DMS79 treated with DMSO at 0.1 percent for 48 hours (cell line): Measurements from ENCODE around the gene DNAJA2.
A peak's percentile ranks its signal among the peaks of the same experiment; 100 is the strongest.

Experiments
- DNase-seq: peaks from one replicate; lab custom pipeline; 2025; lab: John Stamatoyannopoulos, UW

The DNAJA2 gene

DNA sequence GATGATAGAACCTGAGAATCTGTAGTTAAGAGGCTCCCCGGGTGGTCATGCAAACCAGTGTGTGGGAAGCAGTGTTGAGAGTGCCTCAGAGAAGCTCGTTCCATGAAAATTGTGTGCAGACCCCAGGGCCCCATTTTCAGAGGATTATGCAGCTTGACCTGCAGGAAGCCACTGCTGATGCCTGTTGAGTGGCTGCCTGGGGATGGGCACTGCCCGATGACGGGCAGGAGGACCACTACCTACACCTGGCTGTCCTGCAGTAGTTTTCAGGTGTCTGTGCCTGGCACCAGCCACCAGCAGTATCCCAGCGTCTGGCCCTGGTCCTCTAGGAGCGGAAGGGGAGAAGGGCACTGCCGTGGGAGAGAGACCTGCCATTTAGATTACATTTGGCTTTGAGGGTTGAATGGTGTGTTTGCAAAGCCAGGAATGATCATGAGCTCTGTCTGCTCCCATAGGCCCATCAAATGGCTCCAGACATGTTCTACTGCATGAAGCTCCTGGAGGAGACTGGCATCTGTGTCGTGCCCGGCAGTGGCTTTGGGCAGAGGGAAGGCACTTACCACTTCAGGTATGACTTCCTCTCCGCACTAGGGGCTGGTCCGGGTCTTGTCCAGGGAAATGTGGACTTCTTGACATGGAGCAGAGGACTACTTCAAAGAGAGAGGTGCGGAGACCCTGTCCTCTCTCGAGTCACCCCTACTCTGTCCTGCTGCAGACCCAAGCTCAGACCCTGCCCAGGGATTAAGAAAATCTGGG lies 46.8 kb downstream of the DNAJA2 start:
- no peak for DNase-seq

DNA sequence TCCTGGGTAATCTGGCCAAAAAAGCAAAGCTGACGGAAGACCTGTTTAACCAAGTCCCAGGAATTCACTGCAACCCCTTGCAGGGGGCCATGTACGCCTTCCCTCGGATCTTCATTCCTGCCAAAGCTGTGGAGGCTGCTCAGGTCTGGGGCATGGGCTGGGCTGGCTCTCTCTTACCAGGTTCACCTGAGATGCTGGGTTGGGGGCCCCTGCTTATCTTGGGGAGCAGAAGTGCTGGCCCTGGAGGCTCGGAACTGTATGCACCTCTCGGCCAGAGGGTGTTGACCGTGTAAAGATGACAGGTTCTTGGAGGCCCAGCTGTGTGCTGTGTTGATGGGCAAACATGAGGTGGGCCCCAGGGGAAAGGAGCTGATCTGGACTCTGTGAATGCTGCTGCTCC lies 49.1 kb downstream of the DNAJA2 start:
- no peak for DNase-seq

DNA sequence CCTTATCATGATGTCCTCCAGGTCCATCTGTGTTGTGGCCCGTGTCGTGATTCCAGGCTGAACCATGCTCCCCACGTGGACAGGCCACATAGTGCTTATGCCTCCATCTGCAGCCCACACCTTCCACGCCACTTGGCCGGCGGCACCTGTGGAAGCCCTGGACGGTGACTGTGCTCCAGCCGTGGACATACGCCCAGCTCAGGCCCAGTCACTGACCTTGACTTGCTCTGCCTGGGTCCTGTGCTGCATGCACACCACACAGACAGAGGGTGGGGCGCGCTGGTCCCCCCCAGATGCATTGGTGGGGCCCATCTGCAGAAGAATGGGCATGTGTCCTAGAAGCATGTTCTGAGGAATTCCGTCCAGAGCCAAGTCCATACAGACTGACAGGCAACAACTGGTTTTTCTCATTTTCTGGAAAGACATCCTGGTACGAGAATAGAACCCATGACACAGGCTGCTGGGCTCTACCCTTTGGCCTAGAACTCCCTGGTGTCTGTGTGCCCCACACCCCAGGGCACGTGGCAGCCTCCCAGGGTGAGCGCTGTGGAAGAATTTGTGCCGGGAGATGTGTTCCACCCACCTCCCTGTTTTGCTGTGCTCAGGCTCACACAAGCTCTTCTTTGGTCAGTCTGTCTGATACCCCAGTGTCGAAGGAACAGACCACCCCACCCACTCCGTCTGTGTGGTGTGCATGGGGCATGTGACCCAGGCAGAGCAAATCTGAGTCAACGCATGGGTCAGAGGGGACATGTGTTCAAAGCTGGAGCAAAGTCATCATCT lies 49.8 kb downstream of the DNAJA2 start:
- DNase-seq = no peak

DNA sequence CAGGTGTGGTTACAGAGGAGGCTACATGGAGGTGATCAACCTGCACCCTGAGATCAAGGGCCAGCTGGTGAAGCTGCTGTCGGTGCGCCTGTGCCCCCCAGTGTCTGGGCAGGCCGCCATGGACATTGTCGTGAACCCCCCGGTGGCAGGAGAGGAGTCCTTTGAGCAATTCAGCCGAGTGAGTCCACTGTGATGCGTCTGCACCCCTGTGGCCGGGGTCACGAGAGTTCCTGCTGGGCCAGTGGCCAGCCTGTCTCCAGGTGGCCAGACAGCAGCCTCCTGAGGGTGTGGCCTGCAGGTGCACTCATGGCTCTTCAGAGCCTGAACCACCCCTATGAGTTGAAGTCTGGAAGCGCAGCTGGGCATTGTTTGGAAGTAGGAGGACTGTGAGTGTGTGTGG lies 51.2 kb downstream of the DNAJA2 start:
- DNase-seq = no peak

DNA sequence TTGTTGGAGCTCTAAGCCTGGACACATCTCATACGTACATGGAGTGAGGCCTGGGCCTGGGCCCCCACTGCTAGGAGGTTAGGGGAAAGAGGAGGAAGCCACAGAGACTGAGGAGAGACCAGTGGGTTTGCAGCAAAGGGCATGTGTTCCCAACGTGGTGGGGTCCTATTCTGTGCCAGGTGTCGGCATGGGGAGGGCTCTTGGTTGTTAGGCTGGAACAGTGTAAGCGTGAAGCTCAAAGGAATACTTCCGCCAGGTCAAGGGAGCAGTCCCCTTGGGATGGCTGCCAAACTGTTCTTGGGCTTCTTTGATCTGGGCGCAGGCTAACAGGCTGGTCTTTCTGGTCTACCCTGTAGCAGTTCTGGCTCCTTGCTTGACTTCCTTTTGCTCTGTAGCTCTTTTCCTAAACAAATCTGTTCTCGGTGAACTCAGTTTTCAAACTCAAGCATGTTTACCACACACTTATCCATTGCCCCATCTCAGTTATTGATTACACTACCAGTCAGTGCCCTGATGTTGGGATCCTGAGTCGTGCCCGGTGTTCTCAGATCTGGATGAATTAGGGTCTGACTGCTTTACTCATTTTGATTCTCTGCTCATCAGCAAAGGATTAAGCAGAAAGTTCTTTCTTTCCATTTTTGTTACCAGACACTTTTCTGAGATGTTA lies 52.9 kb downstream of the DNAJA2 start:
- no peak for DNase-seq

DNA sequence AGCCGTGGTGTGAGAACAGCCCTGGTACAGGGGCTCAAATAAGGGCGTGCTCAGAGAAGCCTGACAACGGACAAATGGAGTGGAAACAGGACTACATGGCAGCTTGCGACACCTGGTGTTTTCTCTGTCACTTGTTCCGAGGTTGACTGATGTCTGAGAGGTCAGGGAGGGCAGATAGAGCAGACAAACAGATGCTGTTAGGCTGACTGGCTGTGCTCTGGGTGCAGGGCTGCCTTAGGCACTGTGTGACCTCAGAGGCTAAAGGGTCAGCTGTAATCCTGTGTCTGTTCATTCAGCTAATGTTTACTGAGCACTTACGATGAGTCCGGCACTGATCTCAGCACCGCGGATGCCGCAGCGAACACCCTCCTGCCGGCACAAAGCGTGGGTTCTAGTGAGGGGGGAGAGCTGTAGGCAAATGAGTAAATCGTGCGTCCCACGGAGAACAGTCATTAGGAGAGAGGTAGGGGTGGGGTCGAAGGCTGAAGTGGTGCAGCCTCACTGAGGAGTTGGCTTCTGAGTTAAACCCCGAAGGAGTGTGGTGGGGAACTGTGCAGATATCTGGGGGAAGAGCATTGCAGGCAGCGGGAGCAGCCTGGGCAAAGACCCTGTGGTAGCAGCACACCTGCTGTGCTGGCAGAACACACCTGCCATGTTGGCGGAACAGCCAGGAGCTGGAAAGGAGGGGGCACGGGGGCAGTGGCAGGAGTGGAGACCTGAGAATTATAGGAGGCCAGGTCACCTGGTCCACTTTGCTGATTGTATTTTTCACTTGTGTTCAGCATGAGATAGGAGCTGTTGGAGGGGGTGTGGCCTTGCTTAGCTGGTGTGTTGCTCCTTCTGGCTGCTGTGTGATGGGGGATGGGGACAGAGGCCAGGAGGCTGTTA lies 54.3 kb downstream of the DNAJA2 start:
- no peak for DNase-seq

DNA sequence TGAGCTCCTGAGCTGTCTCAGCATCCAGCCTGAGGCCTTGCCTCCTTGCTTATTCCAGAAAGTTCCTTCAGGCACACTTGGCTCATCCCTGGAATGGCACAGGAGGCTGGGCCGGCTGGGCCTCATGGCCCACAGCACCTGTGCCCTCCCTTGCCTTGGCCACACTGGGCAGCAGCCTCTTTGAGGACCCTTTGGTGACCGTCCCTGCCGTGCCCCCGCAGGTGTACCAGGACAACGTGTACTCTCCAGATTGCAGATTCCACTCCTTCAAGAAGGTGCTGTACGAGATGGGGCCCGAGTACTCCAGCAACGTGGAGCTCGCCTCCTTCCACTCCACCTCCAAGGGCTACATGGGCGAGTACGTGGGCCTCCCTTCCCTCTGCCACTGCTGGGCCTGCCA lies 55.1 kb downstream of the DNAJA2 start:
- no peak for DNase-seq

DNA sequence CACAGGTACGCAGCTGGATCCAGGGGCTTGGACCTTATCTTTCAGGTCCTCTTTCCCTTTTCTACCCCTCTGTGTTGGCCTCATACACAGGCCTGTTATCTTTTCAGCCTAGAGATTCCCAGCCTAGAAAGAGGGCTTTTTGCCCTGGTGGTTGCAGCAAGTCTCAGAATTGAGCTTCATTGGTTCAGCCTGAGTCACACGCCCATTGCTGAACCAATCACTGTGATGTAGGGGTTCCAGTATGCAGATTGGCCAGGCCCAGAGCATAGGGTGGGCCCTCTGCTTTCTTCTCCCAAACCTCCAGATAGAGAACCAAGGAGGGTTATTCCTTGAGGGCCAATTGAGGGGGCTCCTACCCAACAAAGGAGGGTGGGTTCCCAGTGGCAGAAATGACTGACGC lies 56.5 kb downstream of the DNAJA2 start:
- DNase-seq = no peak

DNA sequence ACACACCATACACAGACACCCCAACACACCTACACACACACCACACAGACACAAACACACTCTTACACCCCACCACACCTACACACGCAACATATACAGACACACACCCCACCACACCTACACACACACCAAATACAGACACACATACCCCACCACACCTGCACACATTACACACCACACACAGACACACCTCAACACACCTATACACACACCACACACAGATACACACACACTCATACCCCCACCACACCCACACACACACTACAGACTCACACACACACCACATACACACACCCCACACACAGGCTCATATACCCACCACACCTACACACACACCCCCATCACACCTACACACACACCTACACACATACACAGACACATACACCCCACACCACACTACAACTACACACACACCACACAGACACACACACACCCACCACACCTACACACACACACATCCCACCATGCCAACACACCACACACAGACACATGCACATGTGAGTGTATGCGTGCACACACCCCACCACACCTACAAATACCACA lies 57.9 kb downstream of the DNAJA2 start:
- DNase-seq = no peak

DNA sequence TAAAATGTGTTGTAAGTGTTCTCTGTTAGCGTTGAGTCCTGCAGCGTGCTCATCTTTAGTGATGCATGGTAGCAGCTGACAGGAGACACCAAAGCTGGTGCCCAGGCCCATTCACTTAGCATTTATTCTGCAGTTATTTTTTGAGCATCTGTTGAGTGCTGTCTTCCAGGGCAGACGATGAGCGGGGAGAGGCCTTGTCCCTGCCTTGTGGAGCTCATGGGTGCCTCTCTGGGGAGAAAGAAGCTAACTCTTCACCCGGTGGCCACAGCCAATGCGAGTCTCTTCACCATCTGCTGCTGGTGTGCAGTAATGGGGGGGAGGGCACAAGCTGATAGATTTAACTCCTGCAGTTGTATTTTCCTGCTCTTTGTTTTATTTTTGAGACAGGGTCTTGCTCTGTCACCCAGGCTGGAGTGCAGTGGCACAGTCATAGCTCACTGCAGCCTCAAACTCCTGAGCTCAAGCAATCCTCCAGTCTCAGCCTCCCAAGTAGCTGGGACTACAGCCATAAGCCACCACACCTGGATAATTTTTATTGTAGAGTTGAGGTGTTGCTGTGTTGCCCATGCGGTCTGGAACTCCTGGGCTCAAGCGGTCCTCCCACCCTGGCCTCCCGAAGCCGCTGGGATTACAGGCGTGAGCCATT lies 58.8 kb downstream of the DNAJA2 start:
- DNase-seq = no peak

DNA sequence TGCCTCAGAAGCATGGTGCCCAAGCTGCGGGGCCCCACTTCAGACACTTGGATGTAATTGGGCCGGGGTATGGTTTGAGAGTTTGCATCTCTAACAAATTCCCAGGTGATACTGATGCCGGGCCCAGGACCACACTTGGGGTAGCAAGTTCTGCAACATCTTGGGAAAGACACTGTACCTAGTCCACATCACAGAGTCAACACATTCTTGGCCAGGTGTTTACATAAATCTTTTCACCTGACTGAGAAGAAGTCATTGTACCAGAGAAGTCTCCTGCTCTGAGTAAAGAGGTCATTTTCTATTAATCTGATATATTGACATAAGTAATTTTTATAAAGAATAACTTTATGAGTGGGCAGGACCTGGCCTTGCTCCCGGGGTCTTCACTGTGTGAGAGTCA lies 61.8 kb downstream of the DNAJA2 start:
- no peak for DNase-seq

DNA sequence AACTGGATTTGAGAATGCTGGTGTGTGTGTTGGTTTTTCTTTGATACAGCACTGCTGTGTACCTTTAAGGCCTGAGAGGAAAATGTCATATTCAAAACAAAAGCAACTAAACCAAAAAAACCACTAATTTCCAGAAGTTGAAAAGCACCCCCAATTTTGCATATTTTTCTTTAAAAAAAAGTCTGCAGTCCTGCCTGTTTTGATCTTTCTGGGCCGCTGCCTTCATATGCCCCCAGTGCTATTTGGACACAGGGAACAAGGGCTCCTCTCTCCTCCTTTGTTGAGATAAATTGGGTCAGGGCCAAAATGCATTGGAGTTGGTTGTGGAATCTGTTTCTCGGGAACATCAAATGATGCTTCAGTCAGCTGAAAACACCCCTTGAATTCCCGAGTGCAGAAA lies 62.4 kb downstream of the DNAJA2 start:
- no peak for DNase-seq

DNA sequence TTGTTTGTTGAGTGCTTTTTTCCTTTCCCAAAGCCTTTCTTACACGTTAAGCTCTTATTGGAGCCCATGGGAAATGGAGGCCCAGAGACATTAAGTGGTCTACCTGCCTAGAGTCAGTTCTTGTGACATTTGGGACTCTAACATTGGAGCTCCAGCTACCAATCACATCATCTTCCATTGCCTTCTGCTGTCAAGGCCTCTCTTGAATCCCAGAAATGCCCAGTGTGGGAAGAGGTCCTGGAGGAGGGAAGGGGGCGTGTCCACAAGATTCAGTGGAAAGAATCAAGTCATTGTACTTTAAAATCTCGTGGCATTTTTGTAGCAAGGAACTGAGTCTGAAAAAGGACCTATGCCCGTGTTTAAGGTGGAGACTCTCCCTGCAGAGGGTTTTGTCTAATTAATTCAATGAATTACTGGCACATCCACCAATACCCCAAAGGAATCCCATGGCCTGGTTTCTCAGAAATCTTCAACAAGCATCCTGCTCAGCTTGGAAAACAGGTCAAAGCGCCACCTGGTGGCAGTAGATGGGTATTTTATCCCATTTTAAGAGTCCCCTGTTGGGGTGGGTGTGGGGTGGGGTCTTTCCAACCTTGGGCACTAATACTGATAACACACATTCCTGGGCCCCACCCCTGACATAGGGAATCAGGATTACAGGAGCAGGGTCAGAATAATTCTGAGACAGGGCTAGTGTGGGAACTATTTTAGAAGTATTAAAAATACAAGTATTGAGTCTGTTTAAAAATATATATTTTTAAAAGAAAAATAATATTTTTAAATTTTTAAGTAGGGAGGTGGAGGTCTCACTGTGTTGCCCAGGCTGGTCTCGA lies 64.7 kb downstream of the DNAJA2 start:
- peak; percentile 23 for DNase-seq

DNA sequence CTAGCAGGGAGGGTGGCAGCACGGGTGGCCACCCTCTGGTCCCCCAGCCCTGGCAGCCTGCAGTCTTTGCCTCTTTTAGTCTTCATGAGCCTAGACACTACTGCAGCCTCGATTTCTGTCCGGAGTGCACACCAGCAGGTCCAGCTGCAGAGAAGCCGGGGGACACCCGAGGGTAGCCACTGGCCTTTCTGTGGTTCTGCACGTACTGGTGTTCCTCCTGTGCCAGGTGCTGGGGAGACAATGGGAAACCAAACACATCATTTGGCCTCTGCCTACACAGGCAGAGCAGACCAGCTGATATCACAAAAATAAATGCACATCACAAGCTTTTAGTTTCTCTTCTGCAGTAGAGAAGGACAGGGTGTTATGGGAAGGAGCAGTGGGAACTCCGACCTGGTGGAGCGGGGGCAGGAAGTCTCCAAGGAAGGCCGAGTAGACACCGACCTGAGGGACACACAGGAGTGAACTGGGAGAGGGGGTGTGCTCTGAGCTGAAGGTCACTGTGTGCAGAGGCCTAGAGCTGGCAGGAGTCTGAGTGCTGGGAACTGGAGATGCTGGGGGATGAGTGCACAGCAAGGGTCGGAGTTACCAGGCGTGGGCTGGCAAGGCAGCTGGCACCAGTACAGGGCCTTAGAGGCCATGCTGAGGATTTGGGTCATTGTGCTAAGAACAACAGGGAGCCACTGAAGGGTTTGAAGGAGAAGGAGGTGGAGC lies 66.3 kb downstream of the DNAJA2 start:
- no peak for DNase-seq

DNA sequence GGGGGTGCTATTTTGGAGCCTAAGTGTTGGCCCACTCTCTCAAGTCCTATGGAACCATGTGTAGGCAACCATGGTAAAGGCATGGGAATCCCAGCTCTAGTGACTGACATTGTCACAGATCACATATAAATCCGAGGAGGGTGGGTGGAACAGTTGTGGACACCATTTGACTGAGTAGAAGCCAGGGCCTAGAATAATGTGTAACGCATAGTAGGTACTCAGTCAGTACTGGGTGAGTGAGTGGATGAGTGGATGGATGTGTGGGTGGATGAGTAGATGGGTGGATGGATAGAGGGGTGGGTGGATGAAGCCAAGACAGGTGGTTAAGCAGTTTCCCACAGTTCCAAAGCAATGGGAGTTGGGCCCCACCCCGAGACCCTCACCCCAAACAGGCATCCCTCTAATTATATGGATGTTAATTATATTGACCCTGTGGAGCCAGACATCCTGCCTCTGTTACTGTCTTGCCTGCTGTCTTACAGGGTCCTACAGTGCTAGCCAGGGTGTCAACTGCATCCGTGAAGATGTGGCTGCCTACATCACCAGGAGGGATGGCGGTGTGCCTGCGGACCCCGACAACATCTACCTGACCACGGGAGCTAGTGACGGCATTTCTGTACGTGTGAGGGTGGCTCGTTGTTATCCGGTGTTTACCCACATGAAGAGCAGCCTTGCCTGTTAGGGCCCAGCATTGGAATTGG lies 67.0 kb downstream of the DNAJA2 start:
- no peak for DNase-seq
